ENCODE data around the gene KLK2.

KLK2 gene

DNA sequence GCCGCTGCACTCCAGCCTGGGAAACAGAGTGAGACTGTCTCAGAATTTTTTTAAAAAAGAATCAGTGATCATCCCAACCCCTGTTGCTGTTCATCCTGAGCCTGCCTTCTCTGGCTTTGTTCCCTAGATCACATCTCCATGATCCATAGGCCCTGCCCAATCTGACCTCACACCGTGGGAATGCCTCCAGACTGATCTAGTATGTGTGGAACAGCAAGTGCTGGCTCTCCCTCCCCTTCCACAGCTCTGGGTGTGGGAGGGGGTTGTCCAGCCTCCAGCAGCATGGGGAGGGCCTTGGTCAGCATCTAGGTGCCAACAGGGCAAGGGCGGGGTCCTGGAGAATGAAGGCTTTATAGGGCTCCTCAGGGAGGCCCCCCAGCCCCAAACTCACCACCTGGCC is at the start of gene KLK2:
KLK2 (plus strand) TSS at position 384 of the 400 bp plus-strand sequence. CDS start 35 bp downstream, outside the sequence.
- no peak for DNase-seq

DNA sequence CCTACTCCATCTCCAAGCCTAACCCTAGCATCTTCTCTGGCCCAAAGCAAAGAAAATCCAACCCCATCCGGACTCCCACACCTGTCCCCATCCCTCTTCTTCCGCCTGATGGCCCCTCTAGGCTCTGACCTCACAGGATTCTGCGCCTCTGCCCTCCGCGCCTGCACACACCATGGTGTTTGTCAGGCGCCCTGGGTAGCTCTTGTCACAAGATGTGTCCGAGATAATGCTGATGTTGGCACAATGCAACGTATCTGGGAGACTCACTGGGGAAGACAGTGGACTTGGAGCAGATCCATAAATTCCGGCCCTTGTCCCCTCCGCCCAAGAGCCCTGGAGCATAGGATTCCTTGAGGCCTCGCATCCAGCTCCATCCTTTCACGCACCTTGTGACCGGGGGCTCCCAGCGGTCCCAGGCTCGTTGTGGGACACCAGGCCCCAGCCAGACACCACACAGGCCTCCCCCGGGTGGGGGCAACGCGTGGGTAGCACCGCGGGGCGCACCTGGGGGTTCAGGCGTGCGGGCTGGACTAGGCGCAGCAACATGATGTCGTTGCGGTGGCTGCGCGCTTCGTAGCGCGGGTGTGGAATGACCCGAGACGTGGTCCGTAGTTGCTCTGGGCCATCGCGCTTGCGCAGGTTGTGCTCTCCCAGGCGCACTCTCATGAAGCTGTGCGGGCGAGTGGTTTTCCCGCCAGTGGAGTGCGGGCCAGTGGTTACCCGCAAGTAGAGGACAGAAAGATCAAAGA is 46.6 kb upstream of the KLK2 start:
- no peak for DNase-seq

DNA sequence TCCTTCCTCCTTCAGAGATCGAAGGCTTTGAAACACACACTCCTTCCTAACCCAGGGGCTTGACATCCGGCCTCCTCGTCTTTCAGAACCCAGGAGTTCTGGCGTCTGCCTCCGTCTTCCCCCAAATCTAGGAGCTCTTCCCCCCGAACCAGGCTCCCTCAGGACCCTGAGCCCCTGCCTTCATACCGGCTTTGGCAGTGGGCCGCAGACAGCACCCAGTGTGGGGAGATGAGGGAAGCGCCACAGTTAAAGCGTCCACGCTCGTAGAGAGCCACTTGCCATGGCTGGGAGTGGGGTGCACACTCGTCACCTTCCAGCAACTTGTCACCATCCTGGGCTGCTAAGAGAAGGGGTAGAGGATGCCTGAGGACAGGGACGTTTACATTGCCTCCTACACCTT is 45.8 kb upstream of the KLK2 start:
- no peak for DNase-seq

DNA sequence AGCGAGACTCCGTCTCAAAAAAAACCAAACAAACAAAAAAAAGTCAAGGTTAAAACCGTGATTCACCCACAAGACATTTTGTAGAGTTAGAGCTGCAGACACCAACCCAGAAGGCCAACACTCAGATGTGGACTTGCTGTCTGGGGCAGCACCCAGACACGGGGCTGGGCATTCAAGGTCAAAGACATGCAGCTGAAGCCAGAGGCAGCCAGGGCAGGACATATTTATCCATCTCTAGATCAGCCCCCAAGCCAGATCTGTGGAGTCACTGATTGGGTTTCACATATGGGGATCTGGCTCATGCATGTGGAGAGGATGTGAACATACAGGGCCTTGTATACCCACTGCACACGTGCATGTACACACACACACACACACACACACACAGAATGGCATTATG is 43.4 kb upstream of the KLK2 start:
- DNase-seq: no peak

DNA sequence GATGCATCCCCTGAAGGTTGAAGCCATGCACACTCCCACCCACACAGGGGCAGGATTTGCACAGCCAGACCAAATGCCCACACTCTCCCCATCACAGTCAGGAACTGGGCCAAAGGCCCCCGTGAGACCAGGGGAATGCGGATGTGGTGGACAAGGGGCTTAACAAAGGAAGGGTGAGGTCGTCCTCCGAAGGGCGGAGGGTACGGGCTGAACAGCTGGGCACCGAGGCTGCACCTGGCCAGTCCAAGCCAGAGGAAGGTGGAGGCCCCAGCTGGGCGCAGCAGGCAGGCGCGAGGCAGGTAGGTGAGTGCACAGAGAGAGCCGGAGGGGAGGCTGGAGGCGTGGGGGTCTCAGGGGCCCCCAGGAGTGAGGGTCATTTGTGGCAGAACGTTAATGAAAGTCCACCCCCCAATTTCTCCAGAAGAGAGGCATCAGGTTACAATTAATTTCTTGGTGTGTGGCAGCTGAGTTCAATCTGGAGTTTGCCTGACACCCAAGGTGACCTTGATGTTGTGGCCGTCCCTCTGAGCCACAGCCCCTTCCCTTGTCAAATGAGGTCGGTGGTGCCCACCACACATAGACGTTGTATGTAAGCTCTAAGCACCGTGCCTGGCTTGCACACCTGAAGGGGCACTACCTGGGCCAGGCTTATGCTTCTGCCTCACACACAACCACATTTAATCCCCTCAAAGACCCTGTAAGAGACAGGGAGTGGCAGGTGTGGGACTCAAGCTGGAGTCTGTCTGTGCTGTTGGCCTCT is 42.8 kb upstream of the KLK2 start:
- DNase-seq: no peak

DNA sequence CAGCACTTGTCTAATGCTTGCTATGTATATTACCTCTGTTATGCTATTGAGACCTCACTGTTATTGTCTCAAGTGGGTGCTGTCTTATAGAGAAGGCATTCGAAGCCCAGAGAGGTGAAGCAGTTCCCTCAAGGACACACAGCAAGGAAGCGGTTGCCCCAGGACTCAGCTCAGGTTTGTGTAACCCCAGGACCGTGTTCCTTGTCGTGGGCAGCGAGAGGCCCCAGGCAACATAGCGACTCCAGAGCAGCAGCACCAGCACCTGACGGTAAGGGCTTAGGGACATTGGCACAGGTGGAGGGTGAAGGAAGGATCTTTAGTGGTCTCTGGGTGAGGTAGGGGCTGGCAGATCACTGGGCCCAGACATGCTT is 42.2 kb upstream of the KLK2 start:
- no peak for DNase-seq

DNA sequence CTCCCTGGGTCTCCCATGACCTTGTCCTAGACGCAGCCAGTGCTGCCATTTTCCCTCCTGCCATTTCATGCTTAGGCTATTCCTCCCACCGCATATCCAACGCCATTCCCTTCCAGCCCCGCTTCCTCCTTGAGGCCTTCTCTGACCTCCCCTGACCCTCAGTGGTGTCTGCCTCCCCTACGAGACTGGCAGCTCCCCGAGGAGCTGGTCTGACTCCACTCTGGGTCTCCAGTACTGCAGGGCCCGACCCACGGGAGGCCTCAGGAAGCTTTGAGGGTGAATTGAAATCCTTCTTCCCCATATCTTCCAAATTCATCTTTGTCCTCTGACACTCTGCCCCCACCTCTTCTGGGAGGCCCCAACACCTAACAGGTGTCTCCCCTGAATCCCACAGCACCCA is 40.6 kb upstream of the KLK2 start:
- no peak for DNase-seq

DNA sequence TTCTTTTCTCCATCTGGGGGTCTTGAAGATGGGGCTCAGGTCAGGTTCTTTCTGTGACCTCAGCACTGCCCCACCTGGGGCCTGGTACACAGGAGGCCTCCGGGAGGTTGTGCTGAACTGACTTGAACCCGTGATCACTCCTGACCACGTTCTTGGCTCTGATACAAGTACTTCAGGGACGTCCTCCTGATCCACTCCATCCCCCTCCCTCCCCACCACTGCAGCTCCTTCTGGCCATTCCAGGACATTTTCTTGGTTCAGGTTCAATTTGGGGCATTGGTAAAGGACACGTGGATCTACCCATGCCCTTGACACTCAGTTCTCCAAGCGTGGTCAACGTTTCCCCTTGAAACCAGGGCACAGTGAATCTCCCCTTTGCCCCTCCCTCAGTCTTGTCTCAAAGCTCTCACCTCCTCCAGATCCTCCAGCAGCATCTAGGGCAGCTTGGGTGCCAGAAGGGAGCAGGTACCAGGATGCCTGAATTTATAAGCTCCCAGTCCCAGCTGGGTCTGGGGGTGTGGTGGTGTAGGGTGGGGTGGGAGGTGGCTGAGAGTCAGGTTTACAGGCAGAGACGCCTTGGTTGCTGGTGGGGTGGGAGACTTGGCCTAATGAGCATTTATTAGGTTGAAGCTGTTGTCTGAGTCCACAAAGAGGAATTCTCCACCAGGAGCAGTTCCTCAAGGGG is 40.0 kb upstream of the KLK2 start, which contains the start of gene KLK15:
KLK15 (minus strand) TSS at position 458 of the 685 bp plus-strand sequence. CDS start 2,082 bp downstream, outside the sequence.
- no peak for DNase-seq

DNA sequence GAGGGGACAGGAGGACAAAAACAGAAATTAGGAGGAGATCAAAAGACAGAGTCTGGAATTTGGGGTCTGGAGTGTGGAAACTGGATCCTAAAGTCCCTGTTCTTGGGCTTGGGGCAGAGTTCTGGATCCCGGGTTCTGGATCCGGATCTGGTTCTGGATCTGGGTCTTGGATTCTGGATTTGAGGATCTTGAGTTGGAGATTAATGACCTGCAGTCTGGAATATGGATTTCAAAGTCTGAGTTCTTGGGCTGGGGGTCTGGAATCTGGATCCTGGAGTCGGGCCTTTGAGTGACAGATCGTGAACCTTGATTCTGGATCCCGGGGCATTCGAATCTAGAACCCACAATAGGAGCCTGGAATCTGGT is 39.5 kb upstream of the KLK2 start:
- no peak for DNase-seq

DNA sequence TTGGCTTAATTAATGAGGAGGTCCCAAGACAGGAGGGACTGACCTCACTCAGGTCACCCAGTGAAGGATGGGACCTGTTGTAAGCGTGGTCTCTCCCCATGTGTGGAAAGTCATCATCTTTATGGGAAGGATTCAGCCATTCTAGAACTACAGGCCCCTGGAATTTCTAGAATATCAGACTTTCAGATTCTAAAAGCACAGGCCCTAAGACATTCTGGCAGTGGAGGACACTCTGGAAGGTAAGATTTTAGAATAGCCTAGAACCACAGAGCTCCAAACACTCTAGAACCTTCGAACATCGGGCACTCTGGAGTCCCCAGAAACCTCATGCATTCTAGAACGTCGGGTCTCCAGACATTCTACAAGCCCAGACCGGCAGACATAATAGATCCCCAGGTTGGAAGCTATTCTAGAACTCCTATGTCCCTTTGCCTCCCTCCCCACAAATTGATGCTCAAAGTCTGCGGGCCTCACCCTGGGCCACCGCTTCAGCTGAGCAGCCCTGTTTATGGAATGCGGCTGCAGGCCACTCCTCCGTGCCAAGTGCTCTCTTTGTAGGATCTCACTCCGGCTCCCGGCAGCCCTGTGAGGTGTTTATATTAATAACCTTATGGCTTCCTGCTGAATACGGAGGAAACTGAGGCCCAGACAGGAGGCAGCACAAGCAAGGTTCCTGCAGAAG is 38.0 kb upstream of the KLK2 start:
- no peak for DNase-seq

DNA sequence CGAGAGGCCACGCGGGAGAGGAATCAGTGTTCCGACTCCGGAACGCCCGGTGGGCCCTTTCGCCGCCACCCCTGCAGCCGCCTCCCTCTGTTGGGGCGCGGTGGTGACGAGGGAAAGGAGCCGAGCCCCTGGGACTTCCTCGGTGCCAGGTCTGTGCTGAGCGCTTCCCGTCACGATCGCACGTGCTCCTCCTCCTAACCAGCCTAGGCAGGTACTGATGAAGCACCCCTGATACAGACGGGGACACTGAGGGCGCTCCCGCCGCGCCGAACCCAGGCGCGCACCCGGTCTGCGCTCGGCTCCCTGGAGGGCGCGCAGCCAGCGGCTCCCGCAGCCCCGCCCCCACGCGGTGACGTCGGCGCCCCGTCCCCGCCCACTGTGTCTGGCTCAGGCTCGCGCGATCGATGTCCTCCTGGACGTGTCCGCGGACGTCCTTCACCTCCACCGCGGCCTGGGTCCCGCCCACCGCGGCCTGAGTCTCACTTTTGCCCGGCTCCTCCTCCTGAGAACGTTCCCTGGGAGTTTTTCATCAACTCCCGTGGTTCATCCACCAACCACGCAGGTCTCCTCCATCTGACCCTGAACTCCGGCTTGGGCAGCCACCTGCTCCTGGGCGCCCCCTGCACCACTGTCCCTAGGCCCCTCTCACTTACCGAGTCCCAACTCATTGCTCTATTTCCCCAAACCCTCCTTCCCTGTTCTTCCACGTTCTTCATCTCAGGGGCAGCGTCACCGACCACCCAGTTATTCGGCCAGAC is 37.3 kb upstream of the KLK2 start:
- peak; percentile 77 for DNase-seq

DNA sequence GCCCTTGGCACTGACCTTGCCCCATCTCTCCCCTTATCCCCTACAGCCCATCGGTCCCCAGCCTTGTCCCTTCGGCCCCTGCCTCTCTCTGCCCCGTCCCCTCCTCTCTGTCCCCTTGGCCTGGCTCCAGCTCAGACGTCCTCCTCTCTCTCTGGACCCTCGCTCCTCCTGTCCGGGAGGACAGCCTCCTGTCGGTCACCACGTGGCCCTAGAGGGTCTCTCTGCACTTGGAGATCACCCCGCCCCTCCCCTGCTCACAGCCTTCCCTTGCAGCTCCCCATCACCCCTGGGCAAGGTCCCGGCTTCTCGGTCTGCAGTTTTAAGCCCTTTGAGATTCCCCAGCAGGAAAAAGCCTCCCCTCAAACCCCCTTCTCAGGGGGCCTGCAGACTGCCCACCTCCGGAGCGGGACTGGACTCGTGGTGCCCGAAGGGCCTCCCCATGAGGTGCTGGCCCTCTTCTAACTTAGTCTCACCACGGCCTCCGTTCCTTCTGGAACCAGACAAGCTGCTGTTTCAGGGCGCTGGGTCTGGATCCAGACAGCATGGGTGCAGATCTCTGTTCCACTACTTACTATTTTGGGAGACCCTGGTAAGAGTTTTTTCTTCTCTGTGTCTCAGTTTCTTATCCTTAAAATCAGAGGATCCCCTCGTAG is 36.6 kb upstream of the KLK2 start:
- no peak for DNase-seq

DNA sequence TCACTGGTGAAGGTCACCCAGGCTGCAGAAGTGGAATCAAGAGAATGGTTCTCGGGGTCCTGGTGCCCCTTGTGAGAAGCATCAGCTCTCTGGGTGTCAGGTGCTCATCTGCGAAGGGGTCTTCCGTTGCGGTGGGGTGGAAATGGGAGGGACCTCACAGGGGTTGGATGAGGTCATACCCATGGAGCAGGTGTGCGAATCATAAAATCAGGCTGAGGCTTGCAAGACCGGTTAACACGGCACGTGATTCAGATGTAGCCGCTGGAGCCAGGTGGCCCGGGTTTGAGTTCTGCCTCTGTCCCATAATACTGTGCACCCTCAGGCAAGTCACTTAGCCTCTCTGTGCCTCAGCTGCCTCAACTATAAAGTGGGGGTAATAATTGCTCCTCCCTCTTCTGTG is 35.9 kb upstream of the KLK2 start:
- DNase-seq: no peak

DNA sequence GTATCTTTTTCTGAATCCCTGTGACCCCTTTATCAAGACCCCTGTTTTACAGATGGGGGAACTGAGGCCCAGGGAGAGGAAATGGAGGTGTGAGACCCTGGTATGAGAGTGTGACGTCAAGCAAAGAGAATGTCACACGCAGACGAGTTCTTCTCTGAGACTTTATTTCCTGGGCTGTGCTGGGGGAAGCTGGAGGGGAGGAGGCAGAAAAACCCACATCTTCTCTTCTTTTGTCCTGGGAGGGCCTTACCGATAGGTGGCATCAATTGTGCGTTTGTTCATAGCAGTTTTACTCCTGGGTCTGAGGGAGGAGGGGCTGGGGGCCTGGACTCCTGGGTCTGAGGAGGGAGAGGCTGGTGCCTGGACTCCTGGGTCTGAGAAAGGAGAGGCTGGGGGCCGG is 35.0 kb upstream of the KLK2 start:
- no peak for DNase-seq

DNA sequence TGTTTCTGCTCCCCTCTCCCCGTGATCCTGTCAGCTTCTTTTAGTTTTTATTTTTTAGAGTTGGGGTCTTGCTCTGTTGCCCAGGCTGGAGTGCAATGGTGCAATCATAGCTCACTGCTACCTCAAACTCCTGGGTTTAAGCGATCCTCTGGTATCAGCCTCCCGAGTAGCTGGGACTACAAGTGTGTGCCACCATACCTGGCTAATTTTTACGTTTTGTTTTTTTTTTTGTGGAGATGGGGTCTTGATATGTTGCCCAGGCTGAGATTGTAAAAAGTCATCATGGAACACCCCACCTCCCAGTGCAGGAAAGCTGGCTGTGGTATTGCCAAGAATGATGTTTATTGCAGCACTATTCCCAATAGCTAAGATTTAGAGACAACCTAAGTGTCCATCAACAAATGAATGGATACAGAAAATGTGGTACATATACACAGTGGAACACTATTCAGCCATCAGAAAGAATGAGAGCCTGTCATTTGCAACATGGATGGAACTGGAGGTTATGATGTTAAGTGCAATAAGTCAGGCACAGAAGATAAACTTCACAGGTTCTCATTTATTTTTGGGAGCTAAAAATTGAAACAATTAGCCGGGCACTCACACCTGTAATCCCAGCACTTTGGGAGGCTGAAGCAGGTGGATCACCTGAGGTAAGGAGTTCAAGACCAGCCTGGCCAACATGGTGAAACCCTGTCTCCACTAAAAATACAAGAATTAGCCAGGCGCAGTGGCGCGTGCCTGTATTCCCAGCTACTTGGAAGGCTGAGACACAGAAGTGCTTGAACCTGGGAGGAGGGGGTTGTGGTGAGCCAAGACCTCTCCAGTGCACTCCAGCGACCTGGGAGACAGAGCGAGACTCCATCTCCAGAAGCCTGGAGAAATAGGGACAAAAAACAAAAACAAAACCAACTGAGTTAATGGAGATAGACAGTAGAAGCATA is 33.3 kb upstream of the KLK2 start:
- no peak for DNase-seq

DNA sequence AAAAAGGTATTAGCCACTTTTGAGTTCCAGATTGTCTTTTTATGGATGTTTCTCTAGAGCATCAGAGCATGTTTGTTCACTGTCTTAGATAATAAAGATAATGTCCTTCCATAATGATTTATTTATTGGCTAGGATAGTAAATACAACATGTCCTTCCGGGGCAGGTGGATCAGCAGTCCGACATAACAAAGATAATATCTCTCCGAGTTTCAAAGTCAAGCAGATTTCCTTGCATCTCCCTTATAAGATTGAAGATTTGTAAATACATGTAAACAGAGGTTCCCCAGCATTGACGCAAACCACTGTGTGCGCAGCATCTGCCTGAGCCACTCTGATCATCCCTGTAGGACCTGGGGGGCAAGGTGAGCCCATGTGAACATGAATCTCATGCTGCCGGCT is 31.1 kb upstream of the KLK2 start:
- no peak for DNase-seq

DNA sequence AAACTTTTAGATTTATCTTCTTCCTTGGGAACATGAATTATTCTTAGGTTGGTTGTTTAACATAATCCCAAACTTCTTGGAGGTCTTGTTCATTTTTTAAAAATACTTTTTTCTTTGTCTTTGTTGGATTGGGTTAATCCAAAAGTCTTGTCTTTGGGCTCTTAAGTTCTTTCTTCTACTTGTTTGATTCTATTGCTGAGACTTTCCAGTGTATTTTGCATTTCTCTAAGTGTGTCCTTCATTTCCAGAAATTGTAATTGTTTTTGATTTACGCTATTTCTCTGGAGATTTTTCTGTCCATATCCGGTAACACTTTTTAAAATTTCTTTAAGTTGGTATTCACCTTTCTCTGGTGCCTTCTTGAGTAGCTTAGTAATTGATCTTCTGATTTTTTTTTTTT is 30.0 kb upstream of the KLK2 start:
- no peak for DNase-seq

DNA sequence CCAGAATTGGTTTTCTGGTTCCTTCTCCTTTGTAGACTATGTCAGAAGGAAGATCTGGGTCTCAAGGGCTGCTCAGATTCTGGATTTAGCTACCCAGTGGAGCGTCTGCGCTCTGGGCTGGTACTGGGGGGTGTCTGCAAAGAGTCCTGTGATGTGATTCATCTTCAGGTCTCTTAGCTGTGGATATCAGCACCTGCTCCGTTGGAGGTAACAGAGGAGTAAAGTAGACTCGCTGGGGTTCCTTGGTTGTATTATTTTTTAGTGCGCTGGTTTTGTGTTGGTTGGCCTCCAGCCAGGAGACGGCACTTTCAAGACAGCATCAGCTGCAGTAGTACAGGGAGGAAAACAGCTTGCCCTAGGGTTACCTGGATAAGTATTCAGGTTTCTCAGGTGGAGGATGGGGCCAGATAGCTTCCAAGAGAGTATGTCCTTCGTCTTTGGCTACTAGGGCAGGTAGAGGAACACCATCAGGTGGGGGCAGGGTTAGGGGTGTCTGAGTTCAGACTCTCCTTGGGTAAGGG is 29.5 kb upstream of the KLK2 start:
- no peak for DNase-seq

DNA sequence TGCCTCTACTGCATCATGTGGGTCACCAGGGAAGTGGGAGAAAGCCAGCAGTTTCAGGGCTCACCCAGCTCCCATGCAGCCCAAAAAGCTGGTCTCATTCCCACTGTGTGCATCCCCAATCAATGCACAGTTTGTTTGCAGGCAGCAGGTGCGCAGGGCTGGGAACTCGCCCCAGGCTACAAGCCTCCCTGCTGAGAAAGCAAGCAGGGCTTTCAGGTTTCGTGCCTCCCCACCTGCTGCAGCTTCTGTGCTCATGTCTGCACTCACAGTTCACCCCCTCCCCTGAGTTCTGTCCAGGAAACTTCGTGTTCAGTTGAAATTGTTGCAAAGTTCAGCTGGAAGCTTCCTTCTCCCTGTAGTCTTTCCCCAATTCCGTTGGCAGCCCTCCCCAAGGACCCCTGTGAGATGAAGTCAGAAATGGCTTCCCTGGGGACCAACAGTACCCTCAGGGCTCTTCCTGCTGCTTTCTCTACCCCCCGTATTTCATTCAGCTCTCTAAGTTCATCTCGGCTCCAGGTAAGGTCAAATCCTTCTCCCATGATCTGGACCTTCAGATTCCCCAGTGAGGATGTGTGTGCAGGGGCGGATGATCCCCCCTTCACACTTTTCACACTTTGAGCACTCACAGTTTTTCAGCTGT is 28.8 kb upstream of the KLK2 start:
- DNase-seq: no peak

DNA sequence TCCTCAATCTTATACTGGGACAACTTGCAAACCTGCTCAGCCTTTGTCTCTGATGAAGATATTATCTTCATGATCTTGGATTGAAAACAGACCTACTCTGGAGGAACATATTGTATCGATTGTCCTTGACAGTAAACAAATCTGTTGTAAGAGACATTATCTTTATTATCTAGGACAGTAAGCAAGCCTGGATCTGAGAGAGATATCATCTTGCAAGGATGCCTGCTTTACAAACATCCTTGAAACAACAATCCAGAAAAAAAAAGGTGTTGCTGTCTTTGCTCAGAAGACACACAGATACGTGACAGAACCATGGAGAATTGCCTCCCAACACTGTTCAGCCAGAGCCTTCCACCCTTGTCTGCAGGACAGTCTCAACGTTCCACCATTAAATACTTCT is 22.5 kb upstream of the KLK2 start:
- no peak for DNase-seq
